ENCODE measurements around the gene BTBD9. TPM values are rescaled to one million over a fixed set of nuclear protein-coding genes. Genes with fewer than 3 reads are reported as not detected.
A peak's percentile ranks its signal among the peaks of the same experiment; 100 is the strongest.

The BTBD9 gene
- polyA plus RNA-seq, 3 donors = 15.1 to 17.6 (median 15.5) TPM

DNA sequence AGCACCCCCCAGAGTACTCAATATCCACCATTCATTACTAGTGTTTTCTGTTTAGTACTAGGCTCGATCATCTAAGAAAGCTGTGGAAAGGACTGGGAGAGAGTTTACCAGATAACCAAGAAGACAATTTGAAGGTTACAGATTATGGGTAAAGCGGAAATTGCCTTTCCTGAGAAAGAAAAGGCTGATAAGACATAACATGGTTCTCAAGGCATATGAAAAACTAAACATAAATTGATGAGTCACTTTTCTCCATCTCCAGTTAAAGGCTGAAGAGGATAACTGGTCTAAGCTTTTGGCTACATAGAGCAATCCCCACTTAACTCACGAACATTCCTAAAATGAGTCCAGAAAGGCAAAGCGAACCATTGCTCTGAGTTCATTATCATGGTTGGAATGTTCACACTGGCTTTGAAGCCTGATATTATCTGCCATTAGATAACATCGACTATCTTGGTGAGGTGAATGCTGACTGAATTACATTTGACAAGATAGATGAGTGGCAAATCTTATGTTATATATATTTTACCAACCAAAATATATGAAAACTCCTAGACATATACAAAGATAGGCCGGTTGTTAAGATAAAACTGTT is 65.8 kb downstream of the BTBD9 start:
- no peak for DNase-seq (ENCODE audit: extremely low read depth in 1 of 11, low read depth in 9 of 11, low spot score in 4 of 11)

DNA sequence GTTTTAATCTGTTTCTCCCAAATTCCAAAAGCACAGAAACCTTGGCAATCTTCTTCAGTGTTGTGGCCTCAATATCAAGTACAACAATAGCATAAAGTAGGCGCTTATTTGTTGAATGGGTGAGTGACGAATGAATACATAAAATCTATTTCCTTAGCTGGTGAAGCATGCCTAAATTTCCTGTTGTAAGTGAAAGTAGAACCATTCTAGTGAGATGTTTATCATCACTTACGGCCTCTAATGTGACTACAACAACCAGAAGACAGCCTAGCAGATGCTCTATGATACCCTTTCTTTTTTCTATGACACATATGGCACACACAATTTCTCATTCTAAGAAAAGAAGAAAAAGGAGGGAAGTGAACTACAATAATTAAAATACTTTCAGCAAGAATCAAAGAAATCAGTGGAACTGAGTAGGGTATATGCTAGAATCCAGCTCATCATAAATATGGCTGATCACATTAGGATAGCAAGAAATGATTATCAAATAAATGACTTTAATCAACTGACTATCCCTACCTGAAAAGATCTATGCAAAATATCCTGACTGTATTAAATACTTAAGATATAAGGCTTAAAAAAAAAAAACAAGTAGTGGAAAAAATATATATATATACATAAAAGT is 67.4 kb downstream of the BTBD9 start:
- DNase-seq (ENCODE audit: extremely low read depth in 1 of 11, low read depth in 9 of 11, low spot score in 4 of 11) = no peak

DNA sequence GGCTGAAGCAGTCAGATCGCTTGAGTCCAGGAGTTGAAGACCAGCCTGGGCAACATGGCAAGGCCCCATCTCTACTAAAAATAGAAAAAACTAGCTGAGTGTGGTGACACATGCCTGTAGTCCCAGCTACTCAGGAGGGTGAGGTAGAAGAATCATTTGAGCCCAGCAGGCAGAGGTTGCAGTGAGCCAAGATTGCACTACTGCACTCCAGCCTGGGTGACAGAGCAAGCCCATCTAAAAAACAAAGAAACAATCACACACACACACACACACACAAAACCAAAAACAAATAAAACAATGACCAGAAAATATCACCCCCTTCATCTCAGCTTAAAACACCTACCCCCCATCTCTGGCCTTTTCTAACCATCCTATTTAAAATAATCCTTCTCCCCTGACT is 68.0 kb downstream of the BTBD9 start:
- no peak for DNase-seq (ENCODE audit: extremely low read depth in 1 of 11, low read depth in 9 of 11, low spot score in 4 of 11)

DNA sequence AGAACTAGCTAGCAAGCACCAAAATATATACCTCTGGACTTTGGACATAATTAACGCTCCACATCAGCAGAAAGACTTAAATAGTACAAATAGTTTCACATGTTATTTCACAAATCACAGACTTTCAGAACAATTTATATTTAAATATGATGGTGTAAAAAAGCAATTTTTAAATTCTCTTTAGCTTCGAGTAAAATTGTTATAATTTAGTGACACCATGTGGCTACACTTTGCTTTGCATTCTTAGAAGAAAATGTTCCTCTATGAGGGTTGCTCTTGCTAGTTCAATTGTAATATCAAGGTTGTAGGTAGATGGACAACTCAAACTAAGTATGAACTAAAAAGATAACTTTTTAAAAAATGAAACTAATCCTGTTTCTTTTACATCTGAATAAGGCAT is 69.0 kb downstream of the BTBD9 start:
- peak in 2 of 11 donors; percentile 6 to 13 for DNase-seq (ENCODE audit: extremely low read depth in 1 of 11, low read depth in 9 of 11, low spot score in 4 of 11)

DNA sequence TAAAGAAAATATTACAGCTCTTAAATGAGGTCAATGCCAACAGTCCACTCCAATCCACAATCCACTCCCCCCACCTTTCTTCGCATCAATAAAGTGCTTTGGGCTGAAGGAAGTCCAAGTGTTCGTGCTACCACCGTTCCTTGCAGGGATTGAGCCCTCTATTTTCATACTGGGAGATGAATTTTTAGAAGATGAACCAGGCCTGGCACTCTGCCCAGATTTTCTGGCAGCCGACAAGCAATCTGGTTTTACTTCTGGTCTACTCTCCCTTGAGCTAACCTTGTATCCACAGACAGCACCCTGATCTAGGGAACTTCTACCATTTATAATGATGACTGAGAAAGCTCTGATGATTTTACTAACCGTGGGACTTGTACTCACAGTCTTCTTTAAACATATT is 72.3 kb downstream of the BTBD9 start:
- DNase-seq (ENCODE audit: extremely low read depth in 1 of 11, low read depth in 9 of 11, low spot score in 4 of 11) = peak in 3 of 11 donors; percentile 6 to 10 (median 8)

DNA sequence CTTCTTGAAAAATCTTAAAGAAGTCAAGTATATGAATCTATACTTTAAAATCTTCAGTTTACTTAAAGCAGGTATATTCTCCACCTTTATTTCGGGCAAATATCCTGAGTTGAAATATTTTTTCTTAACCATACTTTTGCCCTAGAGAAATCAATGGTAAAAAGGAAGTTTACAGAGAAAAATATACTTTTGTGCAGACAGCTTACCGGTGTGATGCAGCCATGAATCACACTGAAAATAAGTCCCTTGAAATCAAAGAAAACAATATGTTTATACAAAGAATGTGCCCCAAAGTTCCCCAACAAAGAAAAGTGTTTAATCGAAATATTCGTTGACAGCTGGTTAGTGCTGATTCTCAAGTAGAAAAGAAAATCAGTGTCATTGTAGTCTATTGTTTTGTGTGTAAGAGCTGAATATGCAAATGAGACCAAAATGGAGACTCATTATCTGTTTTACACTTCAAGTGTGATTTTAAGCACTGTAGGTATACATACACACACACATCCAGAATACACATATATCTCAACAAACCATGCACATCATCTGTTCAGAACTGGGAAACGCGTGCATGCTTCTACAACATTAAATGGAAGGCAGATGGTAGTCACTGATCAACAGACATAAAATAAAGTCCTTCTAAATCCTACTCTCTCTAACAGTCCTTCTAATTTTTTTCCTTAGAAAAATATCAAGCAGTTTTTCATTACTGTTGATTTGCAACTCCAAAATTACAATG is 73.3 kb downstream of the BTBD9 start:
- no peak for DNase-seq (ENCODE audit: extremely low read depth in 1 of 11, low read depth in 9 of 11, low spot score in 4 of 11)

DNA sequence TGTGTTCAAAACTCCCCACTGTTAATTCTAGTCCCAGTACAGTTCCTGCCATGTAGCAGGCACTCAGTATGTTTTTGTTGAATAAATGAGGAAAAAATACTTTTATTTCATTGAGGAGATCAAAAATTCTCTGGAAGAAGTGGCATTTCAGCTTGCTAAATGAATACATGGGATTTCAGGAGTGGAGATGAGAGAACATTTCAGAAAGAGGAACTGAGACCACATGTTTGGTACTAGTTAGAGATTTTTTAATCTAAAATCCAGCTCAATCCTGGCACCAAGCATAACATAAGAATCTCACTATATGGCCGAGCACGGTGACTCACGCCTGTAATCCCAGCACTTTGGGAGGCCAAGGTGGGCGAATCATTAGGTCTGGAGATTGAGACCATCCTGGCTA is 75.4 kb downstream of the BTBD9 start:
- DNase-seq (ENCODE audit: extremely low read depth in 1 of 11, low read depth in 9 of 11, low spot score in 4 of 11) = no peak

DNA sequence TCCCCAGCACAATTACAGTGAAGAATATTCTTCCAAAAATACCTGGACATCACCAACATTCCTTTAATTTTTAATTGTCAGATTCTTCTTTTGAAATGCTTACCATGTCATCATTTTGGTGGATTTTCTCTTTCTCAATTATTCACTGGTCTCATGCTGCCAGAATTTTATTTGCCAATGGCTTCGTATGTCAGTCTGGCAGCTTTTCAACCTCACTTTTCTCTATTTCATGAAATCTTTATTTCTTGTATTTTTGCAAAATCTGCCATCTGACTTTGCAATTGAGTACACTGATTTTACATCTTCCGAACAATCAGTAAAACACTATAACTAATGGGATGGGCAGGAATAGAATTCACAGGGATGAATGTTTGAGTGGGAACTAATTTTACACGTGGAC is 84.1 kb downstream of the BTBD9 start:
- no peak for DNase-seq (ENCODE audit: extremely low read depth in 1 of 11, low read depth in 9 of 11, low spot score in 4 of 11)

DNA sequence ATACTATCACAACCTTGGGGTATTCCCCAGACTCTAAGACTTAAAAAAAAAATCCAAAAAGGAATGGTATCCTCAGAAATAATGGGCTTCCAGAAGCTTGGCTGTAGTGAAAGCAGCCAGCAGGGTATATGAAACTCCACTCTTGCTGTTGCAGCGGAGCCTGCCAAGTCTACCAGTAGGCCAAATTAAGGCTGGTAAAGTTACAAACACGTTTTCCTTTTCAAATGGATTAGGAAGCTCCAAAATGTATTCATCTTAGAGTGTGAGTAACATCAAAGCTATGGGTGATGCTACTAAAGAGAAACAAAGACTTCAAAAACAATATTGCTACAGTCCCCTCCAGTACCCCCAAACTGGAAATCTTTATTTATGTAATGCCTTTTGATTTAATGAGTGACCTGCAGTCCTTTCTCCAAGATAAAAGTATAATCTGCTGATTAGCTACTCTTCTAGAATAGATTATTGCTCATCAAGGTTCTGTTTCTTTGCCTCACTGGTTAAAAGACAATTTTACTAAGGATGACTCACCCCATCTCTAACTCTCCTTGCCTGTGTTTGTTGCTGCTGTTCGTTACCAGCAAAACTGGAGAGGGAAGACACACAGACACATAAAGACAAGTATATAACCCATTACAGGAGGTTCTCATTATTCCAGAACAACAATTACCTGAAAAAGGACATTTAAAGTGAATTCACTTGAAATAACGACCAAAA is 84.9 kb downstream of the BTBD9 start:
- DNase-seq (ENCODE audit: extremely low read depth in 1 of 11, low read depth in 9 of 11, low spot score in 4 of 11) = no peak

DNA sequence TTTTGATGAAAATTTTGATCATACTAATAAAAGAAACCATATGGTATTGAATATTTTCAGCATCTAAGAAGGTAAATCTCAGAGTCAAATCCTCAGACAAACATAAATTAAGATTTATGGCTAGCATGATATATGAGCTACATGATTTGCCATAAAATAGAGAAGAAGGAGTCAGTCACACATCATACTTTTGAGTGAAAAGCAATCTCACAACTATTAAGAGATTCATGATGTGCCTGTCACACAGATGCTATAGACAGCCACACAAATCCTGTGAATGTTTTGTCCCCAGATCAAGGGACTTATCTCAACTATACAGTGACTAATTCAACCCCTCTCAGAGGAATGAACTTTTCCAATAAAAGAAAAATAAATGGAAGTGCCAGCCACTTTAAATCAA is 85.7 kb downstream of the BTBD9 start:
- no peak for DNase-seq (ENCODE audit: extremely low read depth in 1 of 11, low read depth in 9 of 11, low spot score in 4 of 11)

DNA sequence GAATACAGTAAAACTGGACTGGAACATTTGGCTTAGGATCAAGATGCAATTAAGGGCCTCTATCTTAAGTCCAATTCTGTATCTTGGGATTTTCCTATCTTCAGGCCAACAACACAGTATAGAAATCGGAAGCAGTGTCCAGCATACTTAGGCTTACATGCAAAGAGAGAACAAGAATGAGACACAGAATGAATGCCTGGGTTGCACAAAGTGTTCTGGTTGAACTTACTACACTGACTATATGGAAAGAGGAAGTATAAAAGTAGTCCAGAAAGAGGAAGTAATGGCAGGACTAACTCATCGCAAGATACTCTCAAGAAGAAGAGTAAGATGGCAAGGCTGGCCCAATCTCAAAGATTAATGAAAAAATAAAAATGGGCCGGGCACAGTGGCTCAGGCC is 87.6 kb downstream of the BTBD9 start:
- no peak for DNase-seq (ENCODE audit: extremely low read depth in 1 of 11, low read depth in 9 of 11, low spot score in 4 of 11)

DNA sequence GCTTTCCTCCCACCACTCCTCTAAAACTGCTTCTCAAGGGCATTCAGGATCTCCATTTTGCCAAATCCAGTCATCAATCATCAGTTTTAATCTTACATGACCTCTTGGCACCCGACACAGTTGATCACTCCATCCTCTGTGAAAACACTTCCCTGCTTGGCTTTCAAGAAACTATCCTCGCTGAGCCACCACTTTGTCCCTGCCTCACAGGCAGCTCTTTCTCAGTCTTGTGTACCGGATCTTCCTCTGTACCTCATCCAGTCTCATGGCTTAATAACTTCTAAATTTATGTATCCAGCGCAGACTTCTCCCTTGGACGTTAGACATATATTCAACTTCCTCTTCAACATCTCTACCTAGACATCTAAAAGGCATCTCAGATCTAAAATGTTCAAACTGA is 89.9 kb downstream of the BTBD9 start:
- DNase-seq (ENCODE audit: extremely low read depth in 1 of 11, low read depth in 9 of 11, low spot score in 4 of 11) = no peak

DNA sequence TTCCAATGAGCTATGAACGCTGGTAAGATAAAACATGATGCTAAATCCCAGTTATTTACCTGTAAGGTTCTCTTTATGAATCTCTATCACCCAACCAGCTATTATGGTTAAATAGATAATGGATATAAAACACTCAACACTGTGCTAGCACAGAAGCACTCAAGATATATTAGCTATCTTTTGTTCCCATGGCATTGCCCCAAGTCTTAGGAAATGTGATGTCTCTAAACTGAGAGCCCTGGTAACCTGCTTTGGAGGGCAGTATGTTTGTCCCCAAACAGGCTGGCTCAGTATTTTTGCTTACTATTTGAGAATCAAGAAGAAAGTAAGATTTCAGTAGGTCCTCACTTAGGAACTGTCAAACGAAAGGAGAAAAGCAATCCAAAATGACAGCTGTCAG is 90.5 kb downstream of the BTBD9 start:
- DNase-seq (ENCODE audit: extremely low read depth in 1 of 11, low read depth in 9 of 11, low spot score in 4 of 11) = no peak

DNA sequence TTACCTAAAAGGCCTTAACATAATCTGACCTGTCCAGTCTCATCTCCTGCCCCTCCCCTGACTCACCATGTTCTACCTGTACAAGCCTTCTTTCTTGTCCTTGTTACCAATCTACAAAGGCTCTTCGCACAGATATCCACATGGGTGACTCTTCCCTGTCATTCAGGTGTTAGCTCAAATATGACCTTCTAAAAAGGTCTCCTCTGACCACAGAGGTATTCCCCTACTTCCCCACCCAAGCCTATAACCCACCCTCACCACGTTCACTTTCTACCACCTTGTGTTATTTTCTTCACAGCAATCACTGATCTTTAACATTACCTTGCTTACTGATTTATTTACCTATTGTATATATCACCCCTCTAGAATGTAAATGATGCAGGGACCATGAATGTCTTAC is 96.7 kb downstream of the BTBD9 start:
- DNase-seq (ENCODE audit: extremely low read depth in 1 of 11, low read depth in 9 of 11, low spot score in 4 of 11) = no peak

DNA sequence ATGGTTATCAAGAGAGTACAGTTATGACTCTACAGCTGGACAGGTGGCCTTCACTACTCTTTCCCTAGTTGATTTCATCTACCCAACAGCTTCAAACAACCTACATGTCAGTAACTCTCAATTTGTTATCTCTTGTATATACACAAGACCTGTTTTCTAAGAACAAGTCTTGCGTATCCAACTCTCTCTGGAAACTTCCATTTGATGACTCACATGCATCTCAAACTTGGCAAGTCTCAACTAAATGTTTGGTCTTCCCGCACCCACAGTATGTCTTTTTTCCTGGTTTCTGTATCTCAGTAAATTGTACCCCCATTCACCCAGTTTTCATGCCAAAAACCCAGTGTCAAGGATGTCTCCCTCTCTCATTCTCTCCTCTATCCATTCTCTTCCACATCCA is 97.7 kb downstream of the BTBD9 start:
- DNase-seq (ENCODE audit: extremely low read depth in 1 of 11, low read depth in 9 of 11, low spot score in 4 of 11) = no peak

DNA sequence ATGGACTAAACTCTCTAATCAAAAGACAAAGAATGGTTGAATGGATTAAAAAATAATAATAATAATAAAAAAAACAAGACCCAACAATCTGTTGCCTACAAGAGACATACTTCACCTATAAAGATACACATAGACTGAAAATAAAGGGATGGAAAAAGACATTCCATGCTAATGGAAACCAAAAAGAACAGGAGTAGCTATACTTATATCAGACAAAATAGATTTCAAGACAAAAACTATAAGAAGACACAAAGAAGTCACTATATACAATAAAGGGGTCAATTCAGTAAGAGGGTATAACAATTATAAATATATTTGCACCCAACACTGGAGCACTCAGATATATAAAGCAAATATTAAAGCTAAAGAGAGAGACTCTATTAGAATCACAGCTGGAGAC is 106.7 kb downstream of the BTBD9 start:
- DNase-seq (ENCODE audit: extremely low read depth in 1 of 11, low read depth in 9 of 11, low spot score in 4 of 11) = no peak

DNA sequence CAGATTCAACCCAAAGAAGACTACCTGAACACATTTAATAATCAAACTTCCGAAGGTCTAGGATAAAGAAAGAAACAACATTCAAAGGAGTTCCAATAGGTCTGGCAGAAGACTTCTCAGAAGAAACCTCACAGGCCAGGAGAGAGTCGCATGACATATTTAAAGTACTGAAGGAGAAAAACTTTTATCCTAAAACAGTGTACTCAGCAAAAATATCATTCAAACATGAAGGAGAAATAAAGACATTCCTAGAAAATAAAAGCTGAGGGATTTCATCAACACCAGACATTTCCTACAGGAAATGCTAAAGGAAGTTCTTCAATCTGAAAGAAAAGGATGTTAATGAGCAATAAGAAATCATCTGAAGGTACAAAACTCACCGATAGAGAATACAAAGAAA is 108.6 kb downstream of the BTBD9 start:
- DNase-seq (ENCODE audit: extremely low read depth in 1 of 11, low read depth in 9 of 11, low spot score in 4 of 11) = no peak

DNA sequence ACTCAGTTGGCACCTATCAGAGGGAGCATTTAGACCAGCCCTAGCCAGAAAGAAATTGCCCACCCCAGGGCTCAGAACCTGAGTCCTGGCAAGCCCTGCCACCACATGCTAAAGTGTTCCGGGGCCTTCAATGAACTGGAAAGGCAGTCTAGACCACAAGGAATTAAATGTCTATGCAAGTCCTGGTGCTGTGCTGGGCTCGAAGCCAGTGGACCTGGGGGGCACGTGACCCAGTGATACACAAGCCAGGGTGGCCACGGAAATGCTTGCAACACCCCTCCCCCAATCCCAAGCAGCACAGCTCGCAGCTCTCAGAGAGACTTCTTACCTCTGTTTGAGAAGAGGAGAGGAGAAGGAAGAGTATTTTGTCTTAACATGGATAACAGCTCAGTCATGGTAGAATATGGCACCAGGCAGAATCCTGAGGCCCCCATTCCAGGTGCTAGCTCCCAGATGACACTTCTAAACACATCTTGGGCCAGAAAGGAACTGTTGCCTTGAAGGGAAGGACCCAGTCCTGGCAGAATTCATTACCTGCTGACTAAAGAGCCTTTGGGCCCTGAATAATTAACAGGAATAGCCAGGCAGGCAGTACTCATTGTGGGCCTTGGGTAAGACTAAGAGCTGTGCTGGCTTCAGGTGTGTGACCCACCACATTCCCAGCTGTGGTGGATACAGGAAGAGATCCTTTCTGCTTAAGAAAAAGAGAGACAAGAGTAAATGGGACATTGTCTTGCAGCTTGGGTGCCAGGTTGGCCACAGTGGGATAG is 111.3 kb downstream of the BTBD9 start:
- no peak for DNase-seq (ENCODE audit: extremely low read depth in 1 of 11, low read depth in 9 of 11, low spot score in 4 of 11)

DNA sequence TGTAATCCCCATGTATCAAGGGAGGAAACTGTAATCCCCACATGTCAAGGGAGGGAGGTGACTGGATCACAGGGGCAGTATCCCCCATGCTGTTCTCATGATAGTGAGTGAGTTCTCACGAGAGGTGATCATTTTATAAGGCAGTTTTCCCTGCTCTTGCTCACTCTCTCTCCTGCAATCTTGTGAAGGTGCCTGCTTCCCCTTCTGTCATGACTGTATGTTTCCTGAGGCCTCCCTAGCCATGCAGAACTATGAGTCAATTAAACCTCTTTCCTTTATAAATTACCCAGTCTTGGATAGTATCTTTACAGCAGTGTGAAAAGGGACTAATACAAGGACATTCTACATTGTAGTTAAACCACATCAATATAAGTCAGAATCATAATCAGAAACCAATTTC is 112.4 kb downstream of the BTBD9 start:
- no peak for DNase-seq (ENCODE audit: extremely low read depth in 1 of 11, low read depth in 9 of 11, low spot score in 4 of 11)
